GM18499 (cell line): Measurements from ENCODE around the gene ABCA4.
"Not testable (repeated sequence)": the region's sequence is repeated elsewhere in the genome, so short reads cannot be mapped to it uniquely, and the experiment has no call there.

Experiments used
- ATAC-seq: cut with Tn5 transposase; IDR thresholded peaks from one replicate; pipeline ENCODE4 v1.9.1; 2021; ENCODE audit warnings: moderate number of reproducible peaks; ENCODE audit not compliant: insufficient read depth, unreplicated experiment

ABCA4 gene

DNA sequence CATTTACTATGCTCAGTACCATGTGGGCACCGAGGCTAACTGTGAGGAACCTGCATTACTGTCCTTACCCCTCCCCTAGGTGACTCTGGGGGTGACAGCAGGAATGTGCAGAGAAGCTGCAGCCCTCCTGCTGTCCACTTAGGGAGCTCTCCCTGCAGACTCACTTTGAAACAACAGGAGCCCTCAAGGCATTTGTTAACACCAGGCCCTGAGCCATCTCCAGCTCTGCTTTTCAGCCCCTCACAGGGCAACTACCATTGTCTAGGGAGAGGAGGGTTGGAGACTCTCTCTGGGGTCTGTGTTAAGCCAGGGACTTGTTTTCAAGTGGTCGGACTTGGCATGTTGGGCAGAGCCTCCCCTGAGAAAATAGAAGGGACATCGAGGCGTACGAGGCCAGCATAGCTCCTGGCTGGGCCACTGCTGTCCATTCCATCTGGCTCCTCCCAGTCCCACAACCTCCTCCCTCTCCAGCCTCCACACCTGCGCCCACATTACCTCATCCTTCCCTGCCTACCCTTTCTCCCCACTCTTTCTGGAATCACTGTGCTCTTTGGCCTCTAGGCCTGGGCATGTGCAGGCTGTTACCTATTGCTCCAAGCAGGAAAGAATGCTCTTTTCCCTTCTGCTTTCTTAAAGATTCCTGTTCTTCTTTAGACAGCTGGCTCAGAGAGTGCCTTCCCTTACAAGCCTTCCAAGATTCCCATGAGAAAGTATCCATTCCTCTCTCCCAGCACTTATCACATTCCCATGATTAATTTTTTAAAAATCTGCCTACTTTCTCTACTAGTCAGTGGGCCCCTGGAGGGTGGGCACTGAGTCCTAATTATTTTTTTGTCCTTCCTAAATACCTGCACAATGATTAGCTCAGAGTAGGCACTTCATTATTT lies 109.0 kb downstream of the ABCA4 start:
- no peak for ATAC-seq

DNA sequence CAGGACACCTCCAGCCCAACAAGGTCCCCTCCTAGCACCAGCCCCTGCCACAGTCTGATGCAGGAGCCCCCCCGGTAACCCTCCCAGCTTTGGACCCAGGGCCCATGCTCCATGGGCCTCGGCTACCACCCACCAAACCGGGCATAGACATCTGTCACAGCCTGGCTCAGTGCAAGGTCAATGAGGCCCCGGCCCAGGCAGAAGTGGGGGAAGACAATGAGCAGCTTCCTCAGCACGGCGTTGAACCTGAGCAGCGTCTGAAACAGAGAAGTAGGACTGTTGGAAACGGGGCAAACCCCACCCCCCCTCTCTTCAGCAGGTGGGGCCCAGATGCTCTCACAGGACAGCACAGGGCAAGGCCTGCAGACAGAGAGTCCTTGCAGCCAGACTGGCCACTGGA lies 109.8 kb downstream of the ABCA4 start:
- no peak for ATAC-seq

DNA sequence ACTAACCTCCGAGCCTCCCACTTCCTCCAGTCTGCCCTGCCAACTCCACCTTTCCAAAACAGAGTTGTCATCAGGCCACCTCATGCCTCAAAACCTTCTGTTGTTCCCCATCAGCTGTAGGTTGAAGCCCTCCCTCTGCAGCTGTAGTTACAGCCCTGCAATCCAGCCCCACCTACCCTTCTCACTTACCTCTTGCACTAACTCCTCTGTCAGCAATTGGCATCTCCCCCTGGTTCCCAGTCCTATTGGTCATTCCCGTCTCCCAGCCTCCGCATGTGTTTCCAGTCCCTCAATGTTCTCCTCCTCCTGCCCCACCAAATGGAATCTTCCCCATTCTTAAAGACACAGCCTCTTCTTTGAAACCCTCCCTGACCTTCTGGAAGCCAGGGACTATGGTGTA lies 111.6 kb downstream of the ABCA4 start:
- no peak for ATAC-seq

DNA sequence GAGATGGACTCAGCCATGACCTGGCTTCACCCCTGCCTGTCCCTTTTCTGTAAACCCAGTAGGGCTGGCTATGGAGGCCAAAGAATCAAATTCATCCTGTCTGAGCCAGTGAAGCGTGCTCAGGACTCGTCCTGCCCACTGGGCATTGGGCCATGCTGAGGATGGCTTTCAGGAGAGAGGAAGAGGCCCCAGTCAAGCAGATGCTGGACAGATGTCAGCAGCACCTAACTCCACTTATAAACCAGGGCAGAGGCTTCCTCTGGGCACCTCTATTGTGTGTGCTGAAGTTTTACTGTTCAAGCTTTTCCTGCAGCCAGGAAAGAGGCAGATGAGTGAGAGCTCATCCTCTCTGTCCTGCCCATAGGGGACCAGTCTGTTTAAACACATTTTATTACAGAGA lies 114.3 kb downstream of the ABCA4 start:
- no peak for ATAC-seq

GRCh38 chr1:94004924-94005323 lies 116.0 kb downstream of the ABCA4 start:
- ATAC-seq, result no peak

DNA sequence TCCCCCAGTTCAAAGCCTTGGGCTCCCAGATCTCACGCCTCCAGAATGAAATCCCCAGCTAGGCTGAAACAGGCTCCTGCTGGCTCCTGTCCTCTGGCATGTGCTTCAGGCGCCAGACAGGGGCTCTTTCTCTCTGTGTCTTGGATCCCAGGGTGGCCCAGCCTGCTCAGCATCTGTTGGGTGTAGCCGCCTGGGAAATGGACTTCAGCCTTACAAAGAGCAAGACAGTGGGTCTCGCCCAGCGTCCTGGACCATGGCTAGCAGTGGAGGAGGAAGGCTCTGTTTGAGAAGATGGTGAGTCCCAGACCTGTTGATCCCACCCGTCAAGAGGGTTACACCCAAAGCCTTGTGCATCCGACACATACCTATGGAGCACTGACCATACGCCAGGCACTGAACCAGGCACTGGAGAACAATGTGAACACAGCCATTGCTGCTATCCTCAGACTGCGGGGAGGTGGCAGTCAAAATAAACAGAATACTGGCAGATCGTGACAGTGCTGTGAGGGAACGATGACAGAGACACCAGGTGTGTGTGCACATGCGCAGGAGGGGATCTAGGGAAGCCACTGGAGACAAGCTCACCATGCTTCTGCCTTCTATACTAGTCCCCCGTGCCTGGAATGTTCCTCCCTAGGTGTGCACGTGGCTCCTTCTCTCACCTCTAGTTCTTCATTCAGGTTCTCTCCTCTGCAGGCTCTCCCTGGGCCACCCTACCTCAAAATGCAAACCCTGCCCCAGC lies 118.7 kb downstream of the ABCA4 start:
- ATAC-seq, result no peak

GRCh38 chr1:94001397-94002045 lies 119.4 kb downstream of the ABCA4 start:
- ATAC-seq, result no peak

DNA sequence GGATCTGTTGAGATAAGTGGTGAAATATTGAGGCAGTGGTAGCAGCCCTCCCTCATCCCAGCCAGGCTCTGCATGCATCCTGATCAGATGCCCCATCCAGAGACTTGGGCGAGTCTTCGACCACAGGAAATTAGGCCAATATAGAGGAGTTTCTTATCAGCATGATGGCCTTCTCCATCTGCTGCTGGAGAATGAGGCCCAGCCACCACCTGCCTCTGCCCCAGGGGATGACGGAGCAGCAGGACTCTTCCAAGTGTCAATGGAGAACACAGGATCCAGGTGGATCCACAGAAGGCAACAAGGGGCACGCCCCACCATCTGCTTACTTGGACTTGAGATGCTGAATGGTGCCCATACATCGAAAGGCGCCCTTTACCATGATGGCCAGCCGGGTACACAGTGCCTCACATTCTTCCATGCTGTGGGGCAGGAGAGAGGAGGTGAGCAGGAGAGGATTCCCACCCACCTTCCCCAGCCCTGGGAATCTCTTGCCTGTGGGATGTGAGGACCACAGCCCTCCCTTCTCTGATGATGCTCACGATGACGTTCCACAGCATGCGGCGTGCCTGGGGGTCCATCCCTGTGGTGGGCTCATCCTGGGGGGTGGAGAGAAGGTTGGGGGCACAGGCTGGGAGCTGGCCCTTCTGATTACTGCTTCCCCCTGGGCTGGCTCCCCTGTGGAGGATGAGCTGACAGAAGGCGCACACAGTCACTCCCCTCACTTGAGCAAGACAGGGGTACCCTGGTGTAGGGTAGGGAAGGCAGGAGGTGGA lies 120.3 kb downstream of the ABCA4 start:
- no peak for ATAC-seq

- ATAC-seq, result no peak
Measured at GRCh38 chr1:93999840-94000415, 121.0 kb downstream of the ABCA4 start.

DNA sequence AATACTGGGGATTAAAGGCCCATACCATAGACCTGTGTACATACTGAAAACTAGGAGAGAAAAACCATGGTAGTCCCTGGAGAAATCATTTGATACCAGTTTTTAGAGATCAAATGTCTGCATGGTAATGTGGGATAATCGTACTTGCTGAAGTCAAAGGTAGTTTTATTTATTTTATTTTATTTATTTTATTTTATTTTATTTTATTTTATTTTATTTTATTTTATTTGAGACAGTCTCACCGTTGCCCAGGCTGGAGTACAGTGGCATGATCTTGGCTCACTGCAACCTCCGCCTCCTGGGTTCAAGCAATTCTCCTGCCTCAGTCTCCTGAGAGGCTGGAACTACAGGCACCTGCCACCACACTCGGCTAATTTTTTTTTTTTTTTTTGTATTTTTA lies 122.4 kb downstream of the ABCA4 start:
- ATAC-seq, result not testable (repeated sequence)

DNA sequence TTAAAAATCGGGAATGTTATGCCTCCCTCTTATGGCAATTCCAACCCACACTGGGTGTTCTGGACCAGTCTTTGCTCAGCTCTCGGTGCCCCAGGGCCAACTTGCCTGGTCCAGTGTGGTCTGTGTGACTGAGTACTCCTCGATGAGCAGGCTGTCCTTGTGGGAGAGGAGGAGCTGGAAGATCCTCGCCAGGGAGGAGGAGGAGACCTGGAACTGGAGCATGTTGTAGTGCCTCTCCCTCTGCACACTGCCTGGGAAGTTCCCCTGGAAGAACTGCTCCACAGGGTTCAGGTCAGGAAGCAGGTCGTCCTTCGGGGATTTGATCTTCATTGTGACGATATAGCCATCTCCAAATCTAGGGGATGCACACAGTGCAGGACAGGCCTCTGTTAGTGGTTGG lies 123.2 kb downstream of the ABCA4 start:
- ATAC-seq, result no peak

DNA sequence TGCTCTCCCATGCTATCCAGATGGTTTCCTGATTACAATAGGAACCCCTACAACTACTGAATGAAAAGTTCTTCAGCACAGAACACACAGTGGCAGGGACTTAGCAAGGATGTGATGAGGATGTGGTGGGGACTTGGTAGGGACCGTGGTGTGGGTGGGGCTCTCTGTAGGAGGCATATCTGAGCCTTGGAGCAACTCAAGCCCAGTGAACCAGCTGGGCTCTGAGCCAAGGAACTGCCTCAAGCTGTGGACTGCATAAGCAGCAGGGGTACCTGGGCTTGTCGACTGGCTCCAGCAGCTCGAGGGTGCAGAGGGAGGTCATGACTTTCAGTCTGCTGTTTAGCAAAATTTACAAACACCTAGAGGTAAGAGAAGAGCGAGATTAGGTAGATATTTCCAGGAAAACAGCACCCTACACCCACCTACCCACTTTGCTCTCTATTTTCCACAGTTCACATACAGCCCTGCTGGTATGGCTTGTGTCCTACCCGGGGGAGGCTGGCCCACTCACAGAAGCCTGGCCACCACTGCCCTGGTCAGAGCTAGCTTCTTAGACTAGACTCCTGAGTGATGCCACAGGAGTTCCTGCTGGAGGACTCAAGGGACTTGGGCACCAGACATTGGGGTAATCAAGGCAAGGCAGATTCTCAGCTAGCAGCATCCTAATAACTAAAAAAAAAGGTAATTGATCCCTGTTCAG lies 125.0 kb downstream of the ABCA4 start:
- no peak for ATAC-seq

DNA sequence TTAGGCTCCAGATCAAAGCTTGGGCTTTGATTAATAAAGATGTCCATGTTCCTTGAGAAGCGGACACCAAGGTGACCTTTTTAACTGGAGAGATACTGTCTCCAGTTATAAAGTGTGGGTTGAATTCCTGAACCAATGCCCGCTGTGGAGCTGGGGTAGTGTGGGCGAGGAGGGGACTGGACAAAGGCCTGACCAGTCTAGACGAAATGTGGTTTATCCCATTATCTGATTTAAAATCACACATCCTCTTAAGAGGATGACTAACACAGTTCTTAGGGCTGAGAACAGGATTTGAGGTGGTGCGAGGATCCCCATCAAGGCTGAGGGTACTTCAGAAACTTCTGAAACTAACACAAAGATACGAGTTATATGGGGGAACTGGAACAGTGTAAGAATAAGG lies 127.2 kb downstream of the ABCA4 start:
- no peak for ATAC-seq

GRCh38 chr1:93992954-93993353 lies 128.0 kb downstream of the ABCA4 start:
- no peak for ATAC-seq

- no peak for ATAC-seq
Measured at GRCh38 chr1:93992190-93992589, 128.8 kb downstream of the ABCA4 start.

DNA sequence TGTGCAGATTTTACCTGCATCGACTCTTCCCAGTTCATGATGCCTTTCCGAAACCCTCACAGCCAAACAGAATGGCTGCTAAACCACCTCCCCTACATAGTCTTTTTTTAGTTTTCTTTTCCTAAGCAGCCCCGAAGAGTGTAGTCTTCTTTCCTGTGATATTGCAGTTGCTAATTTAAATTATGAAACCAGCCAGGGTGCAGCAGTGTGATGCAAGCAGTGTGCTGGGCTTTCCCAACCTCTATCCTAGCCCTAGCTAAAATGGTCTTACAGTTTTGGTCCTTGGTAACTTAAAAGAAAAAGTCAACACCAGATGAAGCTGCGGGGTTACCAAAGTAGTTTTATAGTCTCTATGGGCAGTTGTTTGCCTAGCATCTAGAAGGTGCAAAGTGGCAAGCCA lies 129.7 kb downstream of the ABCA4 start:
- no peak for ATAC-seq

GRCh38 chr1:93990477-93990876 lies 130.5 kb downstream of the ABCA4 start:
- ATAC-seq, result not testable (repeated sequence)

GRCh38 chr1:93990010-93990409 lies 130.9 kb downstream of the ABCA4 start:
- ATAC-seq, result no peak

GRCh38 chr1:93989601-93990000 lies 131.3 kb downstream of the ABCA4 start:
- no peak for ATAC-seq
